ENCODE results near the gene VPS26B.

The VPS26B gene

DNA sequence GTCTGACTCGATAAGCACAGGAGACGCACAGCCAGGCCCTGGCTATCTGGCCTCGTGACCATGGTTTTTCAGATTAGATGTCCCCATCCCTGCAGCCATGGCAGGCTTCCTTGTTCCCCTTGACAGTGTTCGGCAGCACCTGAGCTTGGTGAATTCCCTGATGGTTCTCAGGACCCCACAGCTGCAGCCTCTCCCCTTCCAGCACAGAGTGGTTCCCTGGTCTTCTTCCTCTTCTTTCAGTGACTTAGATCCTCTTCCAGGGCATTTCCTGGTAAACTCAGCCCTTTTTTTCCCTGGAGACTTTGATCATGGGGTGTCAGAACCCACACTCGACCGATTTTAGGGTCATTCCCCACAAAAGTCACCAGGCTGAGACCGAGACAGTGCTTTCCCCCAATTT lies 66.2 kb downstream of the VPS26B start:
- TF ChIP-seq POLR2AphosphoS5 (IDR thresholded peaks at IDR 0.05; ENCODE audit: low read depth) (no peak), SPI1 (IDR thresholded peaks at IDR 0.05; ENCODE audit: borderline replicate concordance, low read depth) (no peak), GABPA (IDR thresholded peaks at IDR 0.05; ENCODE audit: low read depth) (no peak)
- TF ChIP-seq, protein P1, sequence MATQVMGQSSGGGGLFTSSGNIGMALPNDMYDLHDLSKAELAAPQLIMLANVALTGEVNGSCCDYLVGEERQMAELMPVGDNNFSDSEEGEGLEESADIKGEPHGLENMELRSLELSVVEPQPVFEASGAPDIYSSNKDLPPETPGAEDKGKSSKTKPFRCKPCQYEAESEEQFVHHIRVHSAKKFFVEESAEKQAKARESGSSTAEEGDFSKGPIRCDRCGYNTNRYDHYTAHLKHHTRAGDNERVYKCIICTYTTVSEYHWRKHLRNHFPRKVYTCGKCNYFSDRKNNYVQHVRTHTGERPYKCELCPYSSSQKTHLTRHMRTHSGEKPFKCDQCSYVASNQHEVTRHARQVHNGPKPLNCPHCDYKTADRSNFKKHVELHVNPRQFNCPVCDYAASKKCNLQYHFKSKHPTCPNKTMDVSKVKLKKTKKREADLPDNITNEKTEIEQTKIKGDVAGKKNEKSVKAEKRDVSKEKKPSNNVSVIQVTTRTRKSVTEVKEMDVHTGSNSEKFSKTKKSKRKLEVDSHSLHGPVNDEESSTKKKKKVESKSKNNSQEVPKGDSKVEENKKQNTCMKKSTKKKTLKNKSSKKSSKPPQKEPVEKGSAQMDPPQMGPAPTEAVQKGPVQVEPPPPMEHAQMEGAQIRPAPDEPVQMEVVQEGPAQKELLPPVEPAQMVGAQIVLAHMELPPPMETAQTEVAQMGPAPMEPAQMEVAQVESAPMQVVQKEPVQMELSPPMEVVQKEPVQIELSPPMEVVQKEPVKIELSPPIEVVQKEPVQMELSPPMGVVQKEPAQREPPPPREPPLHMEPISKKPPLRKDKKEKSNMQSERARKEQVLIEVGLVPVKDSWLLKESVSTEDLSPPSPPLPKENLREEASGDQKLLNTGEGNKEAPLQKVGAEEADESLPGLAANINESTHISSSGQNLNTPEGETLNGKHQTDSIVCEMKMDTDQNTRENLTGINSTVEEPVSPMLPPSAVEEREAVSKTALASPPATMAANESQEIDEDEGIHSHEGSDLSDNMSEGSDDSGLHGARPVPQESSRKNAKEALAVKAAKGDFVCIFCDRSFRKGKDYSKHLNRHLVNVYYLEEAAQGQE (IDR thresholded peaks at IDR 0.05; ENCODE audit: insufficient replicate concordance, low read depth), result no peak
- TF ChIP-seq, protein P2, sequence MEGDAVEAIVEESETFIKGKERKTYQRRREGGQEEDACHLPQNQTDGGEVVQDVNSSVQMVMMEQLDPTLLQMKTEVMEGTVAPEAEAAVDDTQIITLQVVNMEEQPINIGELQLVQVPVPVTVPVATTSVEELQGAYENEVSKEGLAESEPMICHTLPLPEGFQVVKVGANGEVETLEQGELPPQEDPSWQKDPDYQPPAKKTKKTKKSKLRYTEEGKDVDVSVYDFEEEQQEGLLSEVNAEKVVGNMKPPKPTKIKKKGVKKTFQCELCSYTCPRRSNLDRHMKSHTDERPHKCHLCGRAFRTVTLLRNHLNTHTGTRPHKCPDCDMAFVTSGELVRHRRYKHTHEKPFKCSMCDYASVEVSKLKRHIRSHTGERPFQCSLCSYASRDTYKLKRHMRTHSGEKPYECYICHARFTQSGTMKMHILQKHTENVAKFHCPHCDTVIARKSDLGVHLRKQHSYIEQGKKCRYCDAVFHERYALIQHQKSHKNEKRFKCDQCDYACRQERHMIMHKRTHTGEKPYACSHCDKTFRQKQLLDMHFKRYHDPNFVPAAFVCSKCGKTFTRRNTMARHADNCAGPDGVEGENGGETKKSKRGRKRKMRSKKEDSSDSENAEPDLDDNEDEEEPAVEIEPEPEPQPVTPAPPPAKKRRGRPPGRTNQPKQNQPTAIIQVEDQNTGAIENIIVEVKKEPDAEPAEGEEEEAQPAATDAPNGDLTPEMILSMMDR (IDR thresholded peaks at IDR 0.05; ENCODE audit: insufficient read depth, low read length), result no peak
- no peak overlapping the region for H3K4me3 ChIP-seq (replicated peaks; ENCODE audit: insufficient read depth, low read length)
- no peaks in the 10 kb centered on the region for H3K27me3 ChIP-seq (ENCODE audit: insufficient read depth, poor library complexity, severe bottlenecking)
- no peak overlapping the region for H3K27ac ChIP-seq (replicated peaks)
- DNase-seq (ENCODE audit: low read depth in 1 of 2, low spot score in 1 of 2), result no peak

DNA sequence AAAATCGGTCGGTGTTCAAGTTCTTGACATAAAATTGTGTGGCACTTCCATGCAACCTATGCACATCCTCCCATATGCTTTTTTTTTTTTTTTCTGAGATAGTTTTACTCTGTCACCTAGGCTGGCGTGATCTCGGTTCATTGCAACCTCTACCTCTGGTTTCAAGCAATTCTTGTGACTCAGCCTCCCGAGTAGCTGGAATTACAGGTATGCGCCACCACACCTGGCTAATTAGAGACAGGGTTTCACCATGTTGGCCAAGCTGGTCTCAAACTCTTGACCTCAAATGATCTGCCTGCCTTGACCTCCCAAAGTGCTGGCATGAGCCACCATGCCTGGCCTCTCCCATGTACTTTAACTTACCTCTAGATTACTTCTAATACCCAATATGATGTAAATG lies 66.7 kb downstream of the VPS26B start:
- no peak for DNase-seq (ENCODE audit: low read depth in 1 of 2, low spot score in 1 of 2)
- TF ChIP-seq POLR2AphosphoS5 (IDR thresholded peaks at IDR 0.05; ENCODE audit: low read depth), result no peak
- no peak for TF ChIP-seq GABPA (IDR thresholded peaks at IDR 0.05; ENCODE audit: low read depth)
- TF ChIP-seq SPI1 (IDR thresholded peaks at IDR 0.05; ENCODE audit: borderline replicate concordance, low read depth), result no peak
- TF ChIP-seq, protein P2 (IDR thresholded peaks at IDR 0.05; ENCODE audit: insufficient read depth, low read length), result no peak
- TF ChIP-seq, protein P1 (IDR thresholded peaks at IDR 0.05; ENCODE audit: insufficient replicate concordance, low read depth), result no peak
- no peaks in the 10 kb centered on the region for H3K27me3 ChIP-seq (ENCODE audit: insufficient read depth, poor library complexity, severe bottlenecking)

DNA sequence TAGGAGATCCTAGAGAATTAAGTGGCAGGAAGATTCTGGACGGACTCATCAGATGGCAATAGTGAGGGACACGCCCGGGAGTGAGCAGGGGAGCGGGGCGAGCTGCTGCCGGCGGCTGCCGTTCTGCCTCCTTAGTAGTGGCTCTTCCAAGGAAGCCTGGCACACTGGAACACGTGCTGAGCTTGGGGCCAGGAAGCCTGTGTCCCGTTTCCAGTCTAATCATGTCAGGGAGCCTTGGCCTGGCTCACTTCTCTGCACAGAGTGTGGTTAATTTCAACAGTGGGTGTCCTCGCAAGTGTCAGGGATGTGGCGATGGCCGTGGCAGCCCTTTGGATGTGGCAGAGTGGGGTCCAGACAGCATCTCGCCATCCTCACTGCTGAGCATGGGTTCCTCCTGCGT lies 68.2 kb downstream of the VPS26B start:
- TF ChIP-seq, protein P1 (IDR thresholded peaks at IDR 0.05; ENCODE audit: insufficient replicate concordance, low read depth), result no peak
- TF ChIP-seq, protein P2 (IDR thresholded peaks at IDR 0.05; ENCODE audit: insufficient read depth, low read length), result no peak
- TF ChIP-seq SPI1 (IDR thresholded peaks at IDR 0.05; ENCODE audit: borderline replicate concordance, low read depth) (no peak), GABPA (IDR thresholded peaks at IDR 0.05; ENCODE audit: low read depth) (no peak)
- Histone ChIP-seq H3K27me3 (ENCODE audit: insufficient read depth, poor library complexity, severe bottlenecking) (no peaks in the 10 kb centered on the region), H3K4me3 (replicated peaks; ENCODE audit: insufficient read depth, low read length) (no peak overlapping the region), H3K27ac (replicated peaks) (no peak overlapping the region)
- DNase-seq (ENCODE audit: low read depth in 1 of 2, low spot score in 1 of 2), result no peak

More for the DNA sequence above, 66.7 kb downstream of the VPS26B start:
- Histone ChIP-seq H3K4me3 (replicated peaks; ENCODE audit: insufficient read depth, low read length) (no peak overlapping the region), H3K27ac (replicated peaks) (no peak overlapping the region)
